ENCODE data around the gene RNF157. TPM values are rescaled to one million over a fixed set of nuclear protein-coding genes. Genes with fewer than 3 reads are reported as not detected.
A peak's percentile ranks its signal among the peaks of the same experiment; 100 is the strongest.
"Not testable (repeated sequence)": the region's sequence is repeated elsewhere in the genome, so short reads cannot be mapped to it uniquely, and the experiment has no call there.

The RNF157 gene
- polyA plus RNA-seq, 2 of the 4 experiments (the other 2 are of a cell fraction) = 7.2 to 8.5 TPM

DNA sequence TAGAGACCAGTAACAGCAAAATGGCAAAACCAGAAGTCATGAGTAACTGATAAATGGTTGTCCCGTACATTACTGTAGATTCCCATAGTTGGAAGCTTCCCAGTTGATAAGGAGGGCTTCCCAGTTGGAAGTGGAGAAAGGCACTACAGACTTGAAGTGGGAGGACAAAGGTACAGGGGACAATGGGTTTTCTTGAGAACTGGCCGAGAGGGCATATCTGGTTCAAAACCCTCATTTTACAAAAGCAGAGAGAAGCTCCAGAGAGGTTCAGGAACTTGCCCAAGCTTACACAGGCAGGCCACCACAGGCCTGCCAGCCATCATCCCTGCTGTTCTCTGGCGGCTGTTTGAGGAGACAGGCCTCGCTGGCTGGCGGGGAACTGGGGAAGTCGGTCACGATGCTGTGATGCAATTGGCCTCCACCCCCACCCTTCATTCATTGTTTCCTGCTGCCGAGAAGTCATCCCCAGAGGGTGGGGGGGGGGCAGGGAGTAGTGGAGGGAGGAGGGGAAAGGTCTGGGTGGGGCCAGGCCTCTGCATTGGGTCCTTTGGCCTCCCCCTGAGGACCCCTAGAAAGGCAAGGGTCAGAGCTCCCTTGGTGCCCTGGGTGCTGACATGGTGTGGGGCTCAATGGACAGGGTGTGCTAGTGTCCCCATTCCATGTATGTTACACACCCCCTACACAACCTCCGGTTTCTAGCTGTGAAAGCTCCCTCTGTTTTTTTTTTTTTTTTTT is 27.9 kb upstream of the RNF157 start:
- no peak for FAIRE-seq
- no peak for DNase-seq (ENCODE audit: low read depth in 1 of 2, low spot score in 1 of 2)
- H3K27ac ChIP-seq = peak overlapping the region in 1 of 2 experiments; percentile 38; a peak in 2 of 6 replicates
- H3K4me2 ChIP-seq = peak overlapping the region; percentile 13; the same call in 1 of the 3 replicates
- CTCF ChIA-PET = interaction anchor here (0.7 to 19.6 kb wide), 13 partner anchors 10 to 268 kb away, joined by 3 to 755 read pairs (median 4); partner anchors contain the start of genes CDK3 and EXOC7
- 80% methylated on average over 8 of the region's 9 CpGs for WGBS (ENCODE audit: missing lambda C conversion rate)
- POLR2A ChIA-PET = interaction anchor here (0.7 to 1.1 kb wide), 2 partner anchors 27 to 93 kb away, joined by 3 to 4 read pairs; partner anchors contain the start of gene RNF157
- no peaks in the 10 kb centered on the region for H3K9me3 ChIP-seq
- no peak for ATAC-seq
- no peak for TF ChIP-seq BHLHE40 (IDR thresholded peaks at IDR 0.05; ENCODE audit: low read depth, low read length)
- no peak for TF ChIP-seq EHMT2 (IDR thresholded peaks at IDR 0.05; ENCODE audit: low read depth)
- no peak for TF ChIP-seq ZSCAN20 (CRISPR knock-in tag; IDR thresholded peaks at IDR 0.05)
- no peak for TF ChIP-seq TP53 (CRISPR knock-in tag; IDR thresholded peaks at IDR 0.05)
- TF ChIP-seq EP300 (IDR thresholded peaks at IDR 0.05) = no peak
- no peak for TF ChIP-seq SMC3 (IDR thresholded peaks at IDR 0.05)
- TF ChIP-seq CBX2 (IDR thresholded peaks at IDR 0.05; ENCODE audit: borderline replicate concordance, low read depth) = no peak
- no peak for TF ChIP-seq NR3C1 (IDR thresholded peaks at IDR 0.05)
- TF ChIP-seq, protein P1, sequence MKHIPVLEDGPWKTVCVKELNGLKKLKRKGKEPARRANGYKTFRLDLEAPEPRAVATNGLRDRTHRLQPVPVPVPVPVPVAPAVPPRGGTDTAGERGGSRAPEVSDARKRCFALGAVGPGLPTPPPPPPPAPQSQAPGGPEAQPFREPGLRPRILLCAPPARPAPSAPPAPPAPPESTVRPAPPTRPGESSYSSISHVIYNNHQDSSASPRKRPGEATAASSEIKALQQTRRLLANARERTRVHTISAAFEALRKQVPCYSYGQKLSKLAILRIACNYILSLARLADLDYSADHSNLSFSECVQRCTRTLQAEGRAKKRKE (CRISPR knock-in tag; IDR thresholded peaks at IDR 0.05; ENCODE audit: low read depth) = no peak
- no peak for TF ChIP-seq FOSB (CRISPR knock-in tag; IDR thresholded peaks at IDR 0.05)
- no peak for TF ChIP-seq RARB (CRISPR knock-in tag; IDR thresholded peaks at IDR 0.05)
- TF ChIP-seq FOXS1 (CRISPR knock-in tag; IDR thresholded peaks at IDR 0.05) = no peak
- no peak for TF ChIP-seq MYC (IDR thresholded peaks at IDR 0.05; ENCODE audit: borderline replicate concordance, low read length)
- TF ChIP-seq KDM1A (IDR thresholded peaks at IDR 0.05; ENCODE audit: low read depth) = no peak
- TF ChIP-seq, protein P2, sequence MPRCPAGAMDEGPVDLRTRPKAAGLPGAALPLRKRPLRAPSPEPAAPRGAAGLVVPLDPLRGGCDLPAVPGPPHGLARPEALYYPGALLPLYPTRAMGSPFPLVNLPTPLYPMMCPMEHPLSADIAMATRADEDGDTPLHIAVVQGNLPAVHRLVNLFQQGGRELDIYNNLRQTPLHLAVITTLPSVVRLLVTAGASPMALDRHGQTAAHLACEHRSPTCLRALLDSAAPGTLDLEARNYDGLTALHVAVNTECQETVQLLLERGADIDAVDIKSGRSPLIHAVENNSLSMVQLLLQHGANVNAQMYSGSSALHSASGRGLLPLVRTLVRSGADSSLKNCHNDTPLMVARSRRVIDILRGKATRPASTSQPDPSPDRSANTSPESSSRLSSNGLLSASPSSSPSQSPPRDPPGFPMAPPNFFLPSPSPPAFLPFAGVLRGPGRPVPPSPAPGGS (IDR thresholded peaks at IDR 0.05) = no peak
- H3K4me3 ChIP-seq = no peak overlapping the region
- peaks cover 25% of the 10 kb centered on the region for H3K4me1 ChIP-seq

DNA sequence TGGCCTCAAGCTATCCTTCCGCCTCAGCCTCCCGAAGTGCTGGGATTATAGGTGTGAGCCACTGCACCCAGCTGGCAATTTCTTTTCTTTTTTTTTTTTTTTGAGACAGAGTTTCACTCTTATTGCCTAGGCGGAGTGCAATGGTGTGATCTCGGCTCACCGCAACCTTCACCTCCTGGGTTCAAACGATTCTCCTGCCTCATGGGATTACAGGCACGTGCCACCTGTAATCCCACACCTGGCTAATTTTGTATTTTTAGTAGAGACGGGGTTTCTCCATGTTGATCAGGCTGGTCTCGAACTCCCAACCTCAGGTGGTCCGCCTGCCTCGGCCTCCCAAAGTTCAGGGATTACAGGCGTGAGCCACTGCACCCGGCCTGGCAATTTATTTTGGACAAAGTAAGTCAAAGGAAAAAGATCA is 27.3 kb upstream of the RNF157 start:
- H3K4me2 ChIP-seq = not testable (repeated sequence)
- H3K4me1 ChIP-seq = peaks cover 25% of the 10 kb centered on the region

DNA sequence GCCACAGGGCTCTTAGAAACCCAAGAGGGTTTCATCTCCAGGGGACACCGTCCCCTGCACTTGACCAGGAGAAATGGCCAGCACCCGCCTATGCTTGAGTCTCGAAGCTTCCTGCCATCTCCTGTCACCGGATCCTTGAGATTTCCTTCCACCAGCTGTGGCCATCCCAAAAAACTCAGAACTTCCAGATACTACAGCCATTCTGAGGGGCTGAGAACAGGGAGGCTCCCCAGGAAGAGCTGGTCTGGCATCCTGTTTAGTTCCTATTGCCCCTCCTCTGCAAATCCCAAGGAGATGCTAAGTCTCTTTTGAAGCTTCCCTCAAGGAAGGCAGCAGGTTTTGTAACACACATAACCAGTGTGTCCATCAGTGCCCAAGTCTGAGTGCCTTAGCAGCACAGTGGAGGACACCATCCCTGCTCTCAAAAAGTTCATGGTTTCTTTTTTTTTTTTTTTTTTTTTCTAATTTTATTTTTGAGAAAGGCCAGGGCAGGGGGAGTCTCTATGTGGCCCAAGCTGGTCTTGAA is 26.8 kb upstream of the RNF157 start:
- H3K4me3 ChIP-seq = no peak overlapping the region
- peaks cover 25% of the 10 kb centered on the region for H3K4me1 ChIP-seq
- DNase-seq (ENCODE audit: low read depth in 1 of 2, low spot score in 1 of 2) = no peak
- no peaks in the 10 kb centered on the region for H3K9me3 ChIP-seq
- TF ChIP-seq RCOR1 (IDR thresholded peaks at IDR 0.05; ENCODE audit: low read depth, low read length) (no peak), EP300 (IDR thresholded peaks at IDR 0.05) (no peak)
- peak overlapping the region; percentile 89 to 92; a peak in 3 of 6 replicates for H3K27ac ChIP-seq
- no peak for ATAC-seq
- peak overlapping the region; percentile 93 for H3K4me2 ChIP-seq
- CTCF ChIA-PET = interaction anchor here (0.6 to 19.6 kb wide), 16 partner anchors 8 to 357 kb away, joined by 3 to 755 read pairs (median 4); partner anchors contain the start of gene EXOC7
- WGBS (ENCODE audit: missing lambda C conversion rate) = 94% methylated on average over 4 of the region's 4 CpGs
- no peak for FAIRE-seq
- POLR2A ChIA-PET = interaction anchor here (1.1 to 1.6 kb wide), 3 partner anchors 13 to 26 kb away, joined by 4 to 6 read pairs (median 5); partner anchors contain the start of gene RNF157

More for the DNA sequence above, 27.3 kb upstream of the RNF157 start:
- not testable (repeated sequence) for H3K9me3 ChIP-seq; H3K4me3 ChIP-seq; FAIRE-seq; ATAC-seq; H3K27ac ChIP-seq; DNase-seq (ENCODE audit: low read depth in 1 of 2, low spot score in 1 of 2)
- POLR2A ChIA-PET = interaction anchor here (1.1 to 1.6 kb wide), 3 partner anchors 12 to 27 kb away, joined by 4 to 6 read pairs (median 5); partner anchors contain the start of gene RNF157
- CTCF ChIA-PET = interaction anchor here (0.6 to 19.6 kb wide), 13 partner anchors 12 to 358 kb away, joined by 3 to 755 read pairs (median 7); partner anchors contain the start of genes CDK3 and EXOC7
- 95% methylated on average over 13 of the region's 13 CpGs for WGBS (ENCODE audit: missing lambda C conversion rate)
